A549 (cell line): ENCODE data around the gene HMOX1. TPM values are rescaled to one million over a fixed set of nuclear protein-coding genes. Genes with fewer than 3 reads are reported as not detected.
A peak's percentile ranks its signal among the peaks of the same experiment; 100 is the strongest.

Experiments used
- ATAC-seq, 2 experiments: fragments of 200-7000 bp in 1 of 2; fragments of >200 bp in 1 of 2; cut with Nextera tagmentation in 1 of 2; cut with Tn5 transposase in 1 of 2; 3 replicates each; pipeline versions ENCODE4 v1.8.0 to v1.9.1; 2018 to 2020; ENCODE audit warnings: mild to moderate bottlenecking in 1 of 2, moderate library complexity in 1 of 2
- CTCF ChIA-PET: fragments of 300-600 bp; sonication (Branson Sonifier 250); formaldehyde crosslinking; extraction: SDS; loops from one replicate; lab custom pipeline; 2021; ENCODE audit warnings: antibody characterized with exemption, inconsistent platforms; lab: Yijun Ruan, JAX
- POLR2A ChIA-PET: fragments of 350-600 bp; formaldehyde crosslinking; extraction: SDS; loops from one replicate; lab custom pipeline; 2021; ENCODE audit warnings: antibody characterized with exemption, inconsistent platforms; lab: Yijun Ruan, JAX
- DNase-seq, 2 experiments: peaks; one replicate each; pipeline versions ENCODE4 v3.0.0 to v3.0.0-alpha.2; 2011 to 2016; ENCODE audit warnings: low read depth in 1 of 2, low spot score in 1 of 2
- FAIRE-seq: peaks from 2 replicates; lab custom pipeline; 2011; peaks lifted over from hg19 to GRCh38; lab: Jason Lieb, UNC
- H3K27ac ChIP-seq, 2 experiments: fragments of >200 bp; sonication (Bioruptor Twin); formaldehyde crosslinking; 3 replicates each; pipeline ENCODE4 v1.5.1; 2016 to 2017
- H3K4me1 ChIP-seq: fragments of >200 bp; sonication (Bioruptor Twin); formaldehyde crosslinking; 3 replicates; pipeline ENCODE4 v1.6.1; 2016
- H3K4me2 ChIP-seq: fragments of >200 bp; sonication (Bioruptor Twin); formaldehyde crosslinking; 3 replicates; pipeline ENCODE4 v1.6.1; 2016
- H3K4me3 ChIP-seq: fragments of >200 bp; sonication (Bioruptor Twin); formaldehyde crosslinking; 3 replicates; pipeline ENCODE4 v1.5.1; 2016
- H3K9me3 ChIP-seq: fragments of >200 bp; sonication (Bioruptor Twin); formaldehyde crosslinking; 3 replicates; pipeline ENCODE4 v1.6.1; 2016
- BHLHE40 ChIP-seq: IDR thresholded peaks from 2 replicates; pipeline ENCODE4 v1.6.1; 2012; ENCODE audit warnings: low read depth, low read length, inconsistent platforms
- FOSL2 ChIP-seq, 2 experiments: fragments of 450-650 bp in 1 of 2; fragments of >200 bp in 1 of 2; sonication (Bioruptor Twin) in 1 of 2; formaldehyde crosslinking; IDR thresholded peaks; 2 replicates each; pipeline versions ENCODE4 v1.5.0 to v1.6.1; 2016 to 2020; ENCODE audit warnings: mild to moderate bottlenecking in 1 of 2, moderate library complexity in 1 of 2
- GATA3 ChIP-seq: IDR thresholded peaks from 2 replicates; pipeline ENCODE4 v1.6.1; 2012; ENCODE audit warnings: borderline replicate concordance
- HDAC2 ChIP-seq: fragments of 200-600 bp; sonication (generic); IDR thresholded peaks from 2 replicates; pipeline ENCODE4 v1.6.1; 2016
- HOXB5 ChIP-seq: fragments of 250-450 bp; sonication (Bioruptor Pico); IDR thresholded peaks from 2 replicates; pipeline ENCODE4 v1.5.0; 2020; ENCODE audit warnings: mild to moderate bottlenecking, moderate library complexity
- MAFK ChIP-seq: fragments of 450-650 bp; IDR thresholded peaks from 2 replicates; pipeline ENCODE4 v1.6.1; 2014; ENCODE audit not compliant: partially characterized antibody
- MAZ ChIP-seq: fragments of 150-350 bp; IDR thresholded peaks from 2 replicates; pipeline ENCODE4 v1.6.1; 2014; ENCODE audit warnings: antibody characterized with exemption, low read depth, low read length, borderline replicate concordance
- NFE2L2 ChIP-seq: fragments of 150-350 bp; conservative IDR thresholded peaks from 2 replicates; pipeline ENCODE4 v1.6.1; 2014; ENCODE audit warnings: low read length
- RCOR1 ChIP-seq: fragments of 150-350 bp; IDR thresholded peaks from 2 replicates; pipeline ENCODE4 v1.6.1; 2014; ENCODE audit warnings: antibody characterized with exemption, low read length, low read depth
- RFX5 ChIP-seq: fragments of 450-650 bp; IDR thresholded peaks from 2 replicates; pipeline ENCODE4 v1.7.1; 2014; ENCODE audit warnings: antibody characterized with exemption, mild to moderate bottlenecking, moderate library complexity
- TP53 ChIP-seq: fragments of 250-450 bp; sonication (Bioruptor Pico); IDR thresholded peaks from 2 replicates; pipeline ENCODE4 v1.5.0; 2021; ENCODE audit warnings: mild to moderate bottlenecking, moderate library complexity
- ZSCAN20 ChIP-seq: fragments of 250-450 bp; sonication (Bioruptor Pico); IDR thresholded peaks from 2 replicates; pipeline ENCODE4 v1.8.0; 2022; ENCODE audit warnings: mild to moderate bottlenecking, moderate library complexity
- WGBS: methylation state at CpG from one replicate; pipeline ENCODE4 v1.1.6; 2017; ENCODE audit errors: missing lambda C conversion rate; 5-methylcytosine and 5-hydroxymethylcytosine counted together
- polyA plus RNA-seq, 4 experiments: library from polyadenylated mRNA; depleted of rRNA in 3 of 4; stranded (reverse); fragments of >200 nt; fragmentation: RNase III in 1 of 4; extraction: RNeasy Plus Mini Kit Qiagen cat#74134 plus additional on column Dnase treatment in 1 of 4; gene quantifications; 2 replicates in 3 of 4; 3 replicates in 1 of 4; pipeline ENCODE4 v1.2.3, GENCODE V29; 2011 to 2017
- TF ChIP-seq, protein P1 (sequence below): IDR thresholded peaks from 2 replicates; pipeline ENCODE4 v1.6.1; 2012
- TF ChIP-seq, protein P2 (sequence below): fragments of 200-600 bp; sonication (generic); IDR thresholded peaks from 2 replicates; pipeline ENCODE4 v1.6.1; 2016; ENCODE audit warnings: antibody characterized with exemption, mild to moderate bottlenecking, moderate library complexity
- TF ChIP-seq, protein P3 (sequence below): IDR thresholded peaks from 2 replicates; pipeline ENCODE4 v1.6.1; 2012
- TF ChIP-seq, protein P4 (sequence below): fragments of 250-450 bp; sonication (Bioruptor Pico); IDR thresholded peaks from 2 replicates; pipeline ENCODE4 v1.5.0; 2021; ENCODE audit warnings: mild to moderate bottlenecking, moderate library complexity, borderline replicate concordance
- TF ChIP-seq, protein P5 (sequence below): fragments of >200 bp; sonication (Bioruptor Twin); formaldehyde crosslinking; IDR thresholded peaks from 3 replicates; pipeline ENCODE4 v1.6.1; 2016
- TF ChIP-seq, protein P6 (sequence below): fragments of 150-350 bp; IDR thresholded peaks from 2 replicates; pipeline ENCODE4 v1.6.1; 2014; ENCODE audit warnings: low read depth, mild to moderate bottlenecking, low read length

Gene HMOX1
- polyA plus RNA-seq, 2 of the 4 experiments (the other 2 are of a cell fraction) = 97.7 to 506 TPM

DNA sequence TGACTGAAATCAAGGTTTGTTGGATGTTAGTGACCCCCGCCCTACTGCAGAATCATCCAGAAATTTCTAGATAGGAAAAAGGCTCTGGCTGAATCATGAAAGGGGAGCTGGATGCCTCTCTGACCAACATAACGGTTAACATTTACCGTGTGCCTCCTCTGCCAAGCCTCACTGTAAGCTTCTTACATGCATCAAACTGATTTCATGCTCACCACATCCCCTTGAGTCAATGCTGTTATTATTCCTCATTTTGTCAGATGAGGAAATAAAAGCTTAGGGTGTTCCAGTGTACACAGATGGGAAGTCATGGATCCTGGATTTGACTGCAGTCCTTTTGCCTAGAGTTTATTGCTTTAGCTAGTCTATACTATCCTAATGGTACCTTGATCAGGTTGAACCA, 5.9 kb upstream of the HMOX1 start:
- Histone ChIP-seq H3K4me2 (no peak overlapping the region), H3K9me3 (no peaks in the 10 kb centered on the region), H3K4me1 (peaks cover 81% of the 10 kb centered on the region), H3K27ac (peak overlapping the region; percentile 95 to 99), H3K4me3 (no peak overlapping the region)
- FAIRE-seq (no peak), ATAC-seq (no peak), DNase-seq (no peak)
- ChIA-PET CTCF (interaction anchor here (2.6 kb wide), 1 partner anchor 24 kb away, joined by 12 read pairs; no protein-coding TSS in a partner anchor), POLR2A (no interaction called here)
- WGBS = 92% methylated on average over 3 of the region's 3 CpGs
- TF ChIP-seq MAZ = no peak
- TF ChIP-seq, protein P1, sequence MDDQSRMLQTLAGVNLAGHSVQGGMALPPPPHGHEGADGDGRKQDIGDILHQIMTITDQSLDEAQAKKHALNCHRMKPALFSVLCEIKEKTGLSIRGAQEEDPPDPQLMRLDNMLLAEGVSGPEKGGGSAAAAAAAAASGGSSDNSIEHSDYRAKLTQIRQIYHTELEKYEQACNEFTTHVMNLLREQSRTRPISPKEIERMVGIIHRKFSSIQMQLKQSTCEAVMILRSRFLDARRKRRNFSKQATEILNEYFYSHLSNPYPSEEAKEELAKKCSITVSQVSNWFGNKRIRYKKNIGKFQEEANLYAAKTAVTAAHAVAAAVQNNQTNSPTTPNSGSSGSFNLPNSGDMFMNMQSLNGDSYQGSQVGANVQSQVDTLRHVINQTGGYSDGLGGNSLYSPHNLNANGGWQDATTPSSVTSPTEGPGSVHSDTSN = no peak
- TF ChIP-seq NFE2L2 = no peak
- TF ChIP-seq RCOR1 = no peak
- TF ChIP-seq, protein P2, sequence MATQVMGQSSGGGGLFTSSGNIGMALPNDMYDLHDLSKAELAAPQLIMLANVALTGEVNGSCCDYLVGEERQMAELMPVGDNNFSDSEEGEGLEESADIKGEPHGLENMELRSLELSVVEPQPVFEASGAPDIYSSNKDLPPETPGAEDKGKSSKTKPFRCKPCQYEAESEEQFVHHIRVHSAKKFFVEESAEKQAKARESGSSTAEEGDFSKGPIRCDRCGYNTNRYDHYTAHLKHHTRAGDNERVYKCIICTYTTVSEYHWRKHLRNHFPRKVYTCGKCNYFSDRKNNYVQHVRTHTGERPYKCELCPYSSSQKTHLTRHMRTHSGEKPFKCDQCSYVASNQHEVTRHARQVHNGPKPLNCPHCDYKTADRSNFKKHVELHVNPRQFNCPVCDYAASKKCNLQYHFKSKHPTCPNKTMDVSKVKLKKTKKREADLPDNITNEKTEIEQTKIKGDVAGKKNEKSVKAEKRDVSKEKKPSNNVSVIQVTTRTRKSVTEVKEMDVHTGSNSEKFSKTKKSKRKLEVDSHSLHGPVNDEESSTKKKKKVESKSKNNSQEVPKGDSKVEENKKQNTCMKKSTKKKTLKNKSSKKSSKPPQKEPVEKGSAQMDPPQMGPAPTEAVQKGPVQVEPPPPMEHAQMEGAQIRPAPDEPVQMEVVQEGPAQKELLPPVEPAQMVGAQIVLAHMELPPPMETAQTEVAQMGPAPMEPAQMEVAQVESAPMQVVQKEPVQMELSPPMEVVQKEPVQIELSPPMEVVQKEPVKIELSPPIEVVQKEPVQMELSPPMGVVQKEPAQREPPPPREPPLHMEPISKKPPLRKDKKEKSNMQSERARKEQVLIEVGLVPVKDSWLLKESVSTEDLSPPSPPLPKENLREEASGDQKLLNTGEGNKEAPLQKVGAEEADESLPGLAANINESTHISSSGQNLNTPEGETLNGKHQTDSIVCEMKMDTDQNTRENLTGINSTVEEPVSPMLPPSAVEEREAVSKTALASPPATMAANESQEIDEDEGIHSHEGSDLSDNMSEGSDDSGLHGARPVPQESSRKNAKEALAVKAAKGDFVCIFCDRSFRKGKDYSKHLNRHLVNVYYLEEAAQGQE = no peak
- no peak for TF ChIP-seq HOXB5 (CRISPR knock-in tag)
- TF ChIP-seq, protein P3, sequence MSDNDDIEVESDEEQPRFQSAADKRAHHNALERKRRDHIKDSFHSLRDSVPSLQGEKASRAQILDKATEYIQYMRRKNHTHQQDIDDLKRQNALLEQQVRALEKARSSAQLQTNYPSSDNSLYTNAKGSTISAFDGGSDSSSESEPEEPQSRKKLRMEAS = no peak

DNA sequence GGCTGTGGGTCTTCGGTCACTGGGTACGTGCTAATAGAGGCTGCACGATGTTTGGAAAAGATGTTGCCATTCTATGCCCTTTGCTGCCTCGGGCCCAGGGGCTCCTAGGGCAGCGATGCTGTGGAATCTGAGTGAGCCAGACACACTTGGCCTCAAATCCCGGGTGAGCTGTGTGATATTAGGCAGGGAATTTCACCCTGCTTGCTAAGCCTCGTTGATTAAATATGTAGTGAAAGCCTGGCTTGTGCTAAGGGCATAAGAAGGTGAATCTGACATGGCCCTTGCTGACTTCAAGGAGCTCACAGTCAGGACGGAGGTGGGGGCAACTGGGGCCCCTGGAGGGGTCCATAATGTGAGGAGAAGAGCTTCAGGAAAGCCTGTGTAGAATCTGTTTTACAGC, 5.4 kb upstream of the HMOX1 start:
- FAIRE-seq (no peak), ATAC-seq (no peak), DNase-seq (no peak)
- ChIA-PET POLR2A (no interaction called here), CTCF (interaction anchor here (1.7 to 2.6 kb wide), 2 partner anchors 25 to 252 kb away, joined by 6 to 12 read pairs; no protein-coding TSS in a partner anchor)
- H3K9me3 ChIP-seq = no peaks in the 10 kb centered on the region
- 78% methylated on average over 8 of the region's 8 CpGs for WGBS
- H3K4me3 ChIP-seq = no peak overlapping the region
- H3K4me2 ChIP-seq = no peak overlapping the region
- H3K4me1 ChIP-seq = peaks cover 81% of the 10 kb centered on the region
- peak overlapping the region; percentile 95 to 99 for H3K27ac ChIP-seq
- TF ChIP-seq, protein P4, sequence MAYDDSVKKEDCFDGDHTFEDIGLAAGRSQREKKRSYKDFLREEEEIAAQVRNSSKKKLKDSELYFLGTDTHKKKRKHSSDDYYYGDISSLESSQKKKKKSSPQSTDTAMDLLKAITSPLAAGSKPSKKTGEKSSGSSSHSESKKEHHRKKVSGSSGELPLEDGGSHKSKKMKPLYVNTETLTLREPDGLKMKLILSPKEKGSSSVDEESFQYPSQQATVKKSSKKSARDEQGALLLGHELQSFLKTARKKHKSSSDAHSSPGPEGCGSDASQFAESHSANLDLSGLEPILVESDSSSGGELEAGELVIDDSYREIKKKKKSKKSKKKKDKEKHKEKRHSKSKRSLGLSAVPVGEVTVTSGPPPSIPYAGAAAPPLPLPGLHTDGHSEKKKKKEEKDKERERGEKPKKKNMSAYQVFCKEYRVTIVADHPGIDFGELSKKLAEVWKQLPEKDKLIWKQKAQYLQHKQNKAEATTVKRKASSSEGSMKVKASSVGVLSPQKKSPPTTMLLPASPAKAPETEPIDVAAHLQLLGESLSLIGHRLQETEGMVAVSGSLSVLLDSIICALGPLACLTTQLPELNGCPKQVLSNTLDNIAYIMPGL (CRISPR knock-in tag) = no peak

DNA sequence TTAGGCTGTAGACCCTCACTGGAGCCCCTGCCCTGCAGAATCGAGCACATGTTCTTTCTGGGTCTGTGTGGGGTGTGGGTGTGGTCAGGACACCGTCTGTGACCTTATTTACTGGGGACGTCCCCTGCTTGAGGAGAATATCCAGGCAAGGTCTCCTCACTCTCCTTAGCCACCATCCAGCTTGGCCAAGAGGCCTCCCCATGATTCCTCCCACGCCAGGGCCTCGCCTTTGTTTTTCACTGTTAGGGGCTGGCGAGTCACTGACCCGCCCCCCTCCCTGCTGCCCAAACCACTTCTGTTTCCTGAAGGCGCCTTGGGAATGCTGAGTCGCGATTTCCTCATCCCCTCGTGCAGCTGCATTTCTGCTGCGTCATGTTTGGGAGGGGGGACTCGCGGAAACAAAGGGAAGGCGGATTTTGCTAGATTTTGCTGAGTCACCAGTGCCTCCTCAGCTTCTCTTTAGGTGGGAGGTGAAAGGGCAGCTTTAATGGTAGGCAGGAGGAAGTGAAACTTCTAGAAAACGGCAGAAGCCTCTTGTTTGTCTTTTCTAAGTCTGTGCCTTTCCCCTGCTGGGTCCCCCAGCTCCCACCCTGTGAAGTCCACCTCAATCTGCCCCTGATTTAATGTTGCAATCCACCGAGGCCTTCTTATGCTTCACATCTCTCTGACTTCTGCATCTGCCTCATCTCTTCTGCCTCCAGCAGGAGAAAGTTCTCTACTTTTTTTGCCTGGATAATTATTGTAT, 4.0 kb upstream of the HMOX1 start:
- peak; percentile 26 to 44 for ATAC-seq
- CTCF ChIA-PET = interaction anchor here (0.5 to 2.6 kb wide), 6 partner anchors 9 to 1808 kb away, joined by 3 to 12 read pairs (median 5); no protein-coding TSS in a partner anchor
- Histone ChIP-seq H3K4me3 (0 out of 3 replicates have a peak overlapping the region, but pooled peaks have one; percentile 2), H3K27ac (peak overlapping the region; percentile 95 to 99), H3K9me3 (no peaks in the 10 kb centered on the region), H3K4me2 (peak overlapping the region; percentile 77), H3K4me1 (peaks cover 75% of the 10 kb centered on the region)
- 4% methylated on average over 15 of the region's 17 CpGs for whole genome bisulfite sequencing
- peak; percentile 75 to 96 for DNase-seq
- no peak for FAIRE-seq
- POLR2A ChIA-PET = interaction anchor here (0.9 kb wide), 2 partner anchors 20 to 26 kb away, joined by 3 to 5 read pairs; no protein-coding TSS in a partner anchor
- TF ChIP-seq RFX5 (peak; percentile 37; the same call in 1 of the 2 replicates), HOXB5 (CRISPR knock-in tag) (peak; percentile 51; the same call in 1 of the 2 replicates), RCOR1 (no peak), GATA3 (peak; percentile 72; the same call in 1 of the 2 replicates), NFE2L2 (peak; percentile 100), MAZ (peak; percentile 81; the same call in 1 of the 2 replicates), FOSL2 (IDR thresholded peaks at IDR 0.05) (no peak), FOSL2 (CRISPR knock-in tag; IDR thresholded peaks at IDR 0.05) (peak; percentile 88), BHLHE40 (peak; percentile 68), ZSCAN20 (CRISPR knock-in tag) (no peak), HDAC2 (no peak), TP53 (CRISPR knock-in tag) (no peak), MAFK (peak; percentile 100)
- TF ChIP-seq, protein P3 = peak; percentile 96
- TF ChIP-seq, protein P5, sequence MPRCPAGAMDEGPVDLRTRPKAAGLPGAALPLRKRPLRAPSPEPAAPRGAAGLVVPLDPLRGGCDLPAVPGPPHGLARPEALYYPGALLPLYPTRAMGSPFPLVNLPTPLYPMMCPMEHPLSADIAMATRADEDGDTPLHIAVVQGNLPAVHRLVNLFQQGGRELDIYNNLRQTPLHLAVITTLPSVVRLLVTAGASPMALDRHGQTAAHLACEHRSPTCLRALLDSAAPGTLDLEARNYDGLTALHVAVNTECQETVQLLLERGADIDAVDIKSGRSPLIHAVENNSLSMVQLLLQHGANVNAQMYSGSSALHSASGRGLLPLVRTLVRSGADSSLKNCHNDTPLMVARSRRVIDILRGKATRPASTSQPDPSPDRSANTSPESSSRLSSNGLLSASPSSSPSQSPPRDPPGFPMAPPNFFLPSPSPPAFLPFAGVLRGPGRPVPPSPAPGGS = 0 out of 3 replicates have a peak, but pooled peaks have one; percentile 64
- TF ChIP-seq, protein P6, sequence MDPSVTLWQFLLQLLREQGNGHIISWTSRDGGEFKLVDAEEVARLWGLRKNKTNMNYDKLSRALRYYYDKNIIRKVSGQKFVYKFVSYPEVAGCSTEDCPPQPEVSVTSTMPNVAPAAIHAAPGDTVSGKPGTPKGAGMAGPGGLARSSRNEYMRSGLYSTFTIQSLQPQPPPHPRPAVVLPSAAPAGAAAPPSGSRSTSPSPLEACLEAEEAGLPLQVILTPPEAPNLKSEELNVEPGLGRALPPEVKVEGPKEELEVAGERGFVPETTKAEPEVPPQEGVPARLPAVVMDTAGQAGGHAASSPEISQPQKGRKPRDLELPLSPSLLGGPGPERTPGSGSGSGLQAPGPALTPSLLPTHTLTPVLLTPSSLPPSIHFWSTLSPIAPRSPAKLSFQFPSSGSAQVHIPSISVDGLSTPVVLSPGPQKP = no peak
